Activated T-helper 1 cell treated with anti-CD3 and anti-CD28 coated beads, Interleukin-12 subunit alpha, Interleukin-12 subunit beta, Interleukin-2, Interleukin-4 antibody, amounts not matched to agents 30 ng/mL and 10 ng/mL and 1 ng/mL, durations not matched to agents 14 hours and 24 hours and 36 hours (primary cell): ENCODE data around the gene GREB1. TPM values are rescaled to one million over a fixed set of nuclear protein-coding genes. Genes with fewer than 3 reads are reported as not detected.
"Not testable (repeated sequence)": the region's sequence is repeated elsewhere in the genome, so short reads cannot be mapped to it uniquely, and the experiment has no call there.

Experiments used
- DNase-seq: peaks from one replicate; pipeline ENCODE4 v3.0.0; 2021; ENCODE audit warnings: low spot score
- H3K27ac Mint-ChIP-seq: one replicate; pipeline ENCODE4 v1.8.0; 2021; ENCODE audit warnings: mild to moderate bottlenecking, mixed read lengths
- H3K27me3 Mint-ChIP-seq: one replicate; pipeline ENCODE4 v1.8.0; 2022; ENCODE audit warnings: mild to moderate bottlenecking, moderate library complexity, mixed read lengths; ENCODE audit not compliant: insufficient read depth
- H3K36me3 Mint-ChIP-seq: one replicate; pipeline ENCODE4 v1.8.0; 2021; ENCODE audit warnings: low read depth, mixed read lengths
- H3K4me1 Mint-ChIP-seq: one replicate; pipeline ENCODE4 v1.8.0; 2021; ENCODE audit warnings: low read depth, mixed read lengths
- H3K4me3 Mint-ChIP-seq: one replicate; pipeline ENCODE4 v1.8.0; 2021; ENCODE audit warnings: mild to moderate bottlenecking, moderate library complexity, mixed read lengths
- H3K9me3 Mint-ChIP-seq: one replicate; pipeline ENCODE4 v1.8.0; 2021; ENCODE audit warnings: mixed read lengths
- intact Hi-C: fragments of 100-400 bp; cut with micrococcal nuclease; formaldehyde crosslinking; loops from one replicate; pipeline ENCODE4 v1.15.1; 2024
- total RNA-seq: library from RNA; stranded (reverse); gene quantifications from 2 replicates; pipeline ENCODE4 v1.2.3, GENCODE V29; 2022

The GREB1 gene
- total RNA-seq, 1 donor from 2014 or later, result 0.41 TPM

DNA sequence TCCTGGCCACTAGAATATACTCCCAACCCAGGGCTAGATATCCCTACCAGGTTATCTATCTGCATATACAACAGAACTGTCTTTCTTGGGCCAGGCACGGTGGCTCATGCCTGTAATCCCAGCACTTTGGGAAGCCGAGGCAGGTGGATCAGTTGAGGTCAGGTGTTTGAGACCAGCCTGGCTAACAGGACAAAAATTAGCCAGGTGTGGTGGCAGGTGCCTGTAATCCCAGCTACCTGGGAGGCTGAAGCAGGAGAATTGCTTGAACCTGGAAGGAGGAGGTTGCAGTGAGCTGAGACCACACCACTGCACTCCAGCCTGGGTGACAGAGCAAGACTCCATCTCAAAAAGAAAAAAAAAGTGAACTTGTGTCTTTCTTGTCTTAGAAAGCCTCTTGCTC, 126.6 kb downstream of the GREB1 start:
- peaks cover 11% of the 10 kb centered on the region for H3K9me3 Mint-ChIP-seq
- H3K36me3 Mint-ChIP-seq, H3K27ac Mint-ChIP-seq, DNase-seq, H3K27me3 Mint-ChIP-seq, H3K4me1 Mint-ChIP-seq, intact Hi-C loops, H3K4me3 Mint-ChIP-seq: not testable (repeated sequence)

DNA sequence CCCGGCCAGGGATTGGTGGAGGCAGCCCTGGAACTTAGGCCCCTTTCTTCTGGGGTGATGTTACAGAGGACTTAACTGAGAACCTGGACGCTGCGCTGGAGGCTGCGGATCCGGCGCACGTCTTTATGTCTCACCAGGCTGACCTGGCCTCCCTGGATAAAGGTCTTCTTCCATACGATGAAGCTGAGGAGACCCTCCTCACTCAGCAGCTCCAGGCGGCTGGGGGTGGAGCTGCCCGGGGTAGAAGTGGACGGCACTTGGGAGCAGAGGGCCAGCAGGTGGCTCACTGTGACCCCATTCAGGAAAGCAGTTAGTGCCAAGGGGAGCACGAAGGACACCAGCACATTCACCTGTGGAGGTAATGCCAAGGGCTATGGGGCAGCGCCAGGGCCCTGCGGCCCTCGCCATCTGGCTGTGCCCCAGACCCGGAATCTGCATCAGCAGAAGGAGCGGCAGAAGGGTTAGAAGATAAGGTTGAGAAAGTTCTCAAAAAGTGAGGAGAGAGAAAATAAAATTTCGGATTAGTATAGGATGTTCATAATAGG, 128.1 kb downstream of the GREB1 start:
- no peak overlapping the region for H3K4me3 Mint-ChIP-seq
- H3K27ac Mint-ChIP-seq, result no peak overlapping the region
- intact Hi-C loops, result no loop called here
- DNase-seq, result no peak
- peaks cover 5% of the 10 kb centered on the region for H3K27me3 Mint-ChIP-seq
- H3K9me3 Mint-ChIP-seq, result peaks cover 11% of the 10 kb centered on the region
- no peaks in the 10 kb centered on the region for H3K4me1 Mint-ChIP-seq
- no peaks in the 10 kb centered on the region for H3K36me3 Mint-ChIP-seq

- Mint-ChIP-seq H3K27ac (no peak overlapping the region), H3K27me3 (peaks cover 5% of the 10 kb centered on the region), H3K4me1 (no peaks in the 10 kb centered on the region), H3K4me3 (no peak overlapping the region), H3K36me3 (no peaks in the 10 kb centered on the region), H3K9me3 (peaks cover 11% of the 10 kb centered on the region)
- no peak for DNase-seq
- intact Hi-C loops, result no loop called here
These were observed 129.0 kb downstream of the GREB1 start for GRCh38 chr2:11662882-11663281.

GRCh38 chr2:11663427-11663826, 129.6 kb downstream of the GREB1 start:
- no peaks in the 10 kb centered on the region for H3K36me3 Mint-ChIP-seq
- no peak for DNase-seq
- H3K9me3 Mint-ChIP-seq, result peaks cover 11% of the 10 kb centered on the region
- intact Hi-C loops, result no loop called here
- no peak overlapping the region for H3K4me3 Mint-ChIP-seq
- H3K27ac Mint-ChIP-seq, result no peak overlapping the region
- peaks cover 5% of the 10 kb centered on the region for H3K27me3 Mint-ChIP-seq
- no peaks in the 10 kb centered on the region for H3K4me1 Mint-ChIP-seq

DNA sequence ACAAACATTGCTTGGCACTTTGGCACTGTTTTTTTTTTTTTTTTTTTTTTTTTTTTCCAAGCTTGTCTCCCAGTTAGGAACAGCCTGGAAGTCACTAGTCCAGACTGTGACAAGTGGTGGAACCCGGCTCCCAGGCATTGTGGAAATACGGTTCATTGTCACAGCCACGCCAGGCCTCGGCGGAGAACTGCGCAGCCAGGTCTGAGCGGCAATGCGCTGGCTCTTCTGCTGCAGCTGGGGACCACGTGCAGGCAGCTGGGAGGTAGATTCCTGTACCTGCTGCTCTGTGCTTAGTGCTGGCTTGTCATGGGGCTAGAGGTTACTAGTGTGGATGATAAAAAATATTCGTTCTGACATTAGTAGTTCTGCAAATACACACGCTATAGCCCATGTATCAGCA, 131.2 kb downstream of the GREB1 start:
- Mint-ChIP-seq H3K27me3 (peaks cover 10% of the 10 kb centered on the region), H3K9me3 (peaks cover 11% of the 10 kb centered on the region), H3K36me3 (no peaks in the 10 kb centered on the region), H3K4me3 (no peak overlapping the region), H3K27ac (no peak overlapping the region), H3K4me1 (peaks cover under 1% of the 10 kb centered on the region)
- DNase-seq, result no peak
- intact Hi-C loops, result no loop called here

DNA sequence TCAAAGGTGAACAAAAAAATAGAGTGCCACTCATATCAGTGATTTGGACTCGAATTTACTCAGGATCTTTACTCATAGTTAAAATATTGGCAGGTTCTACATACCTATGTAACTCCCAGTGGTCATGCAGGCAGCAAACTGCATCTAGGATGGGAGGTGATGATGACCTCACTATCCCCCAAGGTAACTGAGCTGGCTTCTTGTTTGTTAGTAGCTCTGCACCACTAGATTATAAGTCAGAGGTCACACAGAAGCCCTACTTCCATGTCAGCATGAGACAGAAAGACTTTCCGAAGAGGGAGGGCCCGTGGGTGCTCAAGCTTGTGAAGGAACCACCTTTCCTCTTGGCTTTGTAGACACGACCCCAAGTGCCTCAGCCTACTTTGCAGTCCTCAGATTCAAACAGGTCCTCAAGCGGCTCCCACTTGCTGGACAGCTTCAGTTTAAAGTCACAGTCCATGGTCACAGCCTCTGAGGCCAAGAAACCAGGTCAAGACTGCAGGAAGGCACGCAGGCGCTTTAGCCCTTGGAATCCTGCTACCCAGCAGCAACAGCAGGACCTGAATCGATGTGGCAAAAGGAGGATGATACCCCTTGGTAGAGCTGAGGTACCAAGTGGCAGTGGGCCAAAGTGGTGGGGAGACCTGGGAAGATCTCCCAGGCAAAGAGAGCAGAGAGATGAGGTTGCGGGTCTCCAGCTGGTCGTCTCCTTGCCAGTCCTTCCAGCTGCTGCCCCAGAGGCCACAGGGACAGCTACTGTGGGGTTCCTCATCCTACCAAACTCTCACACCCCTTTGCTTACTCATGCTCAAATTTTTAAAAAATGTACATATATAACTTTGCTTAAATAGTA, 131.9 kb downstream of the GREB1 start:
- H3K4me3 Mint-ChIP-seq, result no peak overlapping the region
- H3K9me3 Mint-ChIP-seq, result peaks cover 11% of the 10 kb centered on the region
- DNase-seq, result no peak
- no peaks in the 10 kb centered on the region for H3K36me3 Mint-ChIP-seq
- peaks cover 14% of the 10 kb centered on the region for H3K27me3 Mint-ChIP-seq
- H3K27ac Mint-ChIP-seq, result no peak overlapping the region
- peaks cover 6% of the 10 kb centered on the region for H3K4me1 Mint-ChIP-seq
- intact Hi-C loops, result no loop called here

GRCh38 chr2:11667194-11667593, 133.3 kb downstream of the GREB1 start:
- intact Hi-C loops, result no loop called here
- H3K4me1 Mint-ChIP-seq, result peaks cover 6% of the 10 kb centered on the region
- H3K9me3 Mint-ChIP-seq, result peaks cover 8% of the 10 kb centered on the region
- no peak for DNase-seq
- H3K27me3 Mint-ChIP-seq, result peaks cover 15% of the 10 kb centered on the region
- H3K36me3 Mint-ChIP-seq, result no peaks in the 10 kb centered on the region
- H3K27ac Mint-ChIP-seq, result no peak overlapping the region
- no peak overlapping the region for H3K4me3 Mint-ChIP-seq

GRCh38 chr2:11667866-11668637, 134.2 kb downstream of the GREB1 start:
- no peak overlapping the region for H3K27ac Mint-ChIP-seq
- H3K9me3 Mint-ChIP-seq, result peaks cover 2% of the 10 kb centered on the region
- H3K4me1 Mint-ChIP-seq, result peaks cover 6% of the 10 kb centered on the region
- no peak overlapping the region for H3K4me3 Mint-ChIP-seq
- intact Hi-C loops, result no loop called here
- H3K27me3 Mint-ChIP-seq, result peaks cover 16% of the 10 kb centered on the region
- H3K36me3 Mint-ChIP-seq, result no peaks in the 10 kb centered on the region
- DNase-seq, result no peak

- Mint-ChIP-seq H3K4me1 (peaks cover 6% of the 10 kb centered on the region), H3K9me3 (no peaks in the 10 kb centered on the region), H3K27ac (no peak within 1 kb of the TSS), H3K4me3 (no peak within 1 kb of the TSS), H3K27me3 (peaks cover 21% of the 10 kb centered on the region), H3K36me3 (no peaks in the 10 kb centered on the region)
- DNase-seq, result peak; percentile 17
- intact Hi-C loops, result no loop called here
These were observed 135.8 kb downstream of the GREB1 start, which contains the start of gene NTSR2 for GRCh38 chr2:11669454-11670291. Gene NTSR2 (minus strand): TSS chr2:11670195. CDS start chr2:11670129, 66 bp downstream.

- Mint-ChIP-seq H3K36me3 (no peaks in the 10 kb centered on the region), H3K4me1 (peaks cover 6% of the 10 kb centered on the region), H3K9me3 (no peaks in the 10 kb centered on the region), H3K4me3 (no peak overlapping the region), H3K27me3 (peaks cover 36% of the 10 kb centered on the region), H3K27ac (no peak overlapping the region)
- intact Hi-C loops, result no loop called here
- DNase-seq, result no peak
These were observed 138.6 kb downstream of the GREB1 start for GRCh38 chr2:11672407-11672806.

- Mint-ChIP-seq H3K36me3 (no peaks in the 10 kb centered on the region), H3K27ac (no peak overlapping the region), H3K9me3 (no peaks in the 10 kb centered on the region), H3K27me3 (peaks cover 49% of the 10 kb centered on the region), H3K4me1 (peaks cover 6% of the 10 kb centered on the region), H3K4me3 (no peak overlapping the region)
- intact Hi-C loops, result no loop called here
- no peak for DNase-seq
These were observed 141.1 kb downstream of the GREB1 start for GRCh38 chr2:11674983-11675382.

- intact Hi-C loops, result no loop called here
- peaks cover 43% of the 10 kb centered on the region for H3K27me3 Mint-ChIP-seq
- no peaks in the 10 kb centered on the region for H3K9me3 Mint-ChIP-seq
- no peak overlapping the region for H3K27ac Mint-ChIP-seq
- no peak overlapping the region for H3K4me3 Mint-ChIP-seq
- DNase-seq, result no peak
- no peaks in the 10 kb centered on the region for H3K36me3 Mint-ChIP-seq
- H3K4me1 Mint-ChIP-seq, result no peaks in the 10 kb centered on the region
These were observed 141.7 kb downstream of the GREB1 start for GRCh38 chr2:11675423-11676112.
